SK-N-SH treated with all-trans-retinoic acid at 6 μM for 48 hours (cell line): ENCODE measurements around the gene KIAA1671.

Source experiments
- RARB ChIP-seq: fragments of 250-450 bp; sonication (Bioruptor Pico); IDR thresholded peaks from 2 replicates; pipeline ENCODE4 v1.8.0; 2021; ENCODE audit warnings: mild to moderate bottlenecking, moderate library complexity
- TCF4 ChIP-seq: fragments of 250-450 bp; sonication (Bioruptor Pico); IDR thresholded peaks from 2 replicates; pipeline ENCODE4 v1.8.0; 2021; ENCODE audit warnings: mild to moderate bottlenecking, moderate library complexity, borderline replicate concordance
- ZFP3 ChIP-seq: fragments of 250-450 bp; sonication (Bioruptor Pico); IDR thresholded peaks from 2 replicates; pipeline ENCODE4 v1.5.0; 2020; ENCODE audit warnings: mild to moderate bottlenecking, moderate library complexity
- TF ChIP-seq, protein P1 (sequence below): fragments of 250-450 bp; sonication (Bioruptor Pico); IDR thresholded peaks from 2 replicates; pipeline ENCODE4 v1.5.1; 2020; ENCODE audit warnings: low read depth, mild to moderate bottlenecking, moderate library complexity

DNA sequence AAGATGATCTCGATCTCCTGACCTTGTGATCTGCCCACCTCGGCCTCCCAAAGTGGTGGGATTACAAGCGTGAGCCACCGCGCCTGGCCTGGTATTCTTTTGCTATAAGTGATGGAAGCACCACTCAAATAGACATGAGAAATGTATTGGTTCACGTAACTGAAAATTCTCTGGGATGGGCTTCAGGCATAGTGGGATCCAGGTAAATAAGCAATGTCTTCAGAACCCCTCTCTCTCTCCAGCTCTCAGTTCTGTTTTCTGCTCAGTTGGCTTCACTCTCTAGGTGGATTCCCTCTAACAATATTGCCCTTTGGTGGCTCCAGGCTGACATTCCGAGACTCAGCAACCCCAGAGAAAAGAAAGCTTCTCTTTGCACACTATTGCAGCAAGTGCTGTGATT lies 5.1 kb upstream of the KIAA1671 start:
- TF ChIP-seq ZFP3 (CRISPR knock-in tag), result no peak
- no peak for TF ChIP-seq RARB (CRISPR knock-in tag)
- TF ChIP-seq, protein P1, sequence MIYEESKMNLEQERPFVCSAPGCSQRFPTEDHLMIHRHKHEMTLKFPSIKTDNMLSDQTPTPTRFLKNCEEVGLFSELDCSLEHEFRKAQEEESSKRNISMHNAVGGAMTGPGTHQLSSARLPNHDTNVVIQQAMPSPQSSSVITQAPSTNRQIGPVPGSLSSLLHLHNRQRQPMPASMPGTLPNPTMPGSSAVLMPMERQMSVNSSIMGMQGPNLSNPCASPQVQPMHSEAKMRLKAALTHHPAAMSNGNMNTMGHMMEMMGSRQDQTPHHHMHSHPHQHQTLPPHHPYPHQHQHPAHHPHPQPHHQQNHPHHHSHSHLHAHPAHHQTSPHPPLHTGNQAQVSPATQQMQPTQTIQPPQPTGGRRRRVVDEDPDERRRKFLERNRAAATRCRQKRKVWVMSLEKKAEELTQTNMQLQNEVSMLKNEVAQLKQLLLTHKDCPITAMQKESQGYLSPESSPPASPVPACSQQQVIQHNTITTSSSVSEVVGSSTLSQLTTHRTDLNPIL (CRISPR knock-in tag), result no peak
- TF ChIP-seq TCF4 (CRISPR knock-in tag), result no peak
